Middle frontal gyrus (tissue), 1 donor: ENCODE results near the gene CLEC19A.

Source experiments
- DNase-seq: peaks from one replicate; pipeline ENCODE4 v3.0.0-alpha.2; 2015; ENCODE audit warnings: low spot score; ENCODE audit errors: extremely low spot score

CLEC19A gene

DNA sequence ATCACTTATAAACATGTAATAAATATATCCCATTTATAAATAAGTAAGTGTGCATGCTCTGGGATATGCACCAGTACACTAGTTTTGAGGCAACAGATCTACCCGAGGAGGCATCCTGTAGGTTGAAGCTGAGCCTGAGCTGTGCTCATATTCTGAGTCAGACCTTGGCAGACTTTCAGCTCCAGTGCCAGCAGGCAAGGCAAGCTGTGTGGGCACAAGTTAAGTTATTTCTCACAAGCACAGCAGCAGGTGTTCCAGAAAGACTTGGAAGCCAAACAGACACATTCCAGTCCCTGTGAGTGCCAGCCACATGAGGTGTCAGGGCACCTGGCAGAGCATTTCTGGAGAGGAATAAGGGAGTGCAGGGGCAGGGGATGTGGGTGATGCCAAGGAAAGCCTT lies 1.3 kb upstream of the CLEC19A start:
- DNase-seq = peak; percentile 78

DNA sequence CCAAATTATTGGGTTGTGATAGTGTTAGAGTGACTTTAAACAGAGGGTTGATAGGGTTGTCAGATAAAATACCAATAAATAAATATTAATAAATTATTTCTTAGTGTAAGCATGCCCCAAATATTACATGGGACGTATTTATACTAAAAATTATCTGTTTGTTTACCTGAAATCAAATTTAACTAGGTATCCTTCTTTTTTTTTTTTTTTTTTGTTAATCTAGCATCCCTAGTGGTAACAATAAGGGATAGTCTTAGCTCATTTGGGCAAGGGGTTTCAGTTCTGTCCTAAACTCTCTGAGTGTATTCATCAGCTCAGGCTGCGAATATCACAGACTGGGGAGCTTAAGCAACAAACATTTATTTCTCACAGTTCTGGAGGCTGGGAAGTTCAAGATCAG lies 1.3 kb downstream of the CLEC19A start:
- no peak for DNase-seq

DNA sequence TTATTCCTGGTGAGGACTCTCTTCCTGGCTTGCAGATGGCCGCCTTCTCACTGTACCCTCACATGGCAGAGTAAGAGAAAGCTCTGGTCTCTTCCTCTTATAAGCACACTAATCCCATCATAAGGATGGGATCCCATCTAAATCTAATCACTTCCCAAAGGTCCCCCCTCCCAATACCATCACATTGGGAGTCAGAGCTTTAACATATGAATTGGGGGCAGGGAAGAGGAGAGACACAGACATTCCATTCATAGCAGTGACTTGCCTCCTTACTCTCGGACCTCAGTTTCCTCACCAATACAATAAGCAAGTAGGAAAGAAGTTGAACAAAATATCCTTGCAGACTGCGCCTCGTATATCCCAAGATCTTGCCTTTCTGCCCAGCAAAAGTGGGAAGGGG lies 1.7 kb downstream of the CLEC19A start:
- DNase-seq = no peak

DNA sequence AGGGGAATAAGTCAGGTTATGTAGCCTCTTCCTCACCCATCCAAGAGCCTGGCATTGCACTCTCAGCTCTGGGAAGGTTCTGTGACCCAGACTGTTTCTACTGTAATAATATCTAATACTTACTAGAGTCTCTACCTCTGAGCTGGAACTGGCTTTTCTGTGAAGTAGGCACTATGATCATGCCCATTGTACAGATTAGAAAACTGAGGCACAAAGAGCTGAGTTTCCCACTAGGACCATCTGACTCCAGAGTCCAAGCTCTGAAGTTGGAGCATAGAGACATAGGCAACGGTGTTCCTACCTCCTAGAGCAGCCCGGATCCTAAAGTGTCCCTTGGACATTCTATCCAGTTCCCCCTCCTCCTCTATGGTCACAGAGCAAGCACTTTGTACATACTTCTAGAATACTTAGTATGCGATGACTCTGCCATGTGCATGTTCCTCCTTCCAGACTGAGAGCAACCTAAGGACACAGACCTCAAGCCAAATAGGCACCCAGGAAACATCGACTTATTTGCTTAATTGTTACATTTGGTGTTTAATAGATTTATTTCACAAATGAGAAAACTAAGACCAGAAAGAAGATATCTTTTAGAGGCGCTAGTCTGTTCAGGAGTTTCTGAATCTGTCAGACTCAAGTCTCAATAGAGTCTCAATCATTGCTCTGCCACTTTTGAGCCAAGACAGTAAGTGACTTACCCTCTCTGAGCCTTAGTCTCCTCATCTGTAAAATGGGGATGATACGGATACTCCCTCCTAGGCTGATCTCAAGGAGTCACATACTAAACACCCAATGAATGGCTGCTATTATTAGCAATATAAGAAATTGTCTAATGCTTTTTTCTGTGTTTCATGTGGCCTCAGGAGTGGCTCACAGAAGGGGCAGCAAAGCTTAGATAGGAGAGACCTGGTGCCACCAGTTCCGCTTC lies 3.6 kb downstream of the CLEC19A start:
- no peak for DNase-seq

DNA sequence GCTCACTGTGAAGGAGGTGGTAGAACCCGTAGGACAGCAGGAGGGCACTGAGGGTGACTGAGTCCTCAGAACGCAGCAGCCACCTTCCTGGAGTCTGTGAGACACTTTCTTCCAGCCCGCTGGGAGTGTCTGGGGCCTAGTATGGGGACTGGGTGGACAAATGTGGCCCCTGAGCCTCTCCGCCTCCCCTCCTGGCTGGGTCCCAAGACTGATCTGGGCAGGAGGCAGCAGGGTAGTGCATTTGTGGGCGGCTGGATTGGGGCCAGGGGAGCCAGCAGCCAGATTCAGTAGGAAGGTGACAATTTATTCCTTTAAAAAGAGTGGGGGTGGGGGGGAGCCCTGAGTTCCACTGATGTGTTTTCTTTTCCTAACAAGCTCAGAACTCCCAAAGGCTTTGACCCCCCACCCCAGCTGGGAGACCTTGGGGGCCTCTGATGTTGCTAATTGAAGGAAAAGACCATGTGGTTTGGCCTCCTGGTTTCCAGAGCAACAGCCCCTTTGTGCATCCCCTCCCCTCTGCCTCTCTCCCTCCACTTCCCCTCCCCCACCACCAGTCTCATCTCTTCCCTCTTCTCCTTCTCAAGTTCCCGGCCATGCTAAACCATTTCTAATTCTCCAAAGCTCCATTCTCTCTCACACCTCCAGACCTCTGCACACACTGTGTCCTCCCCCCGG lies 4.4 kb downstream of the CLEC19A start:
- DNase-seq = no peak

DNA sequence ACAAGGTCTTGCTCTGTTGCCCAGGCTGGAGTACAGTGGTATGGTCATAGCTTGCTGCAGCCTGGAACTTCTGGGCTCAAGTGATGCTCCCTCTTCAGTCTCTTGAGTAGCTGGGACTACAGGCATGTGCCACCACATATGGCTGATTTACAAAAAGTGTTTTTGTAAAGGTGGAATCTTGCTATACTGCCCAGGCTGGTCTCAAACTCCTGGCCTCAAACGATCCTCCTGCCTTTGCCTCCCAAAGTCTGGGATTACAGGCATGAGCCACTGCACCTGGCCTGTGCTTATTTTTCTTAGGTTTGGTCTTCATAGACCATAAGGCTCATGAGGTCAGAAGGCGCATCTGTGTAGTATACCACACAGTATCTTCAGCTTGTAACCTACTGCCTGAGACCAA lies 5.3 kb downstream of the CLEC19A start:
- DNase-seq = no peak

DNA sequence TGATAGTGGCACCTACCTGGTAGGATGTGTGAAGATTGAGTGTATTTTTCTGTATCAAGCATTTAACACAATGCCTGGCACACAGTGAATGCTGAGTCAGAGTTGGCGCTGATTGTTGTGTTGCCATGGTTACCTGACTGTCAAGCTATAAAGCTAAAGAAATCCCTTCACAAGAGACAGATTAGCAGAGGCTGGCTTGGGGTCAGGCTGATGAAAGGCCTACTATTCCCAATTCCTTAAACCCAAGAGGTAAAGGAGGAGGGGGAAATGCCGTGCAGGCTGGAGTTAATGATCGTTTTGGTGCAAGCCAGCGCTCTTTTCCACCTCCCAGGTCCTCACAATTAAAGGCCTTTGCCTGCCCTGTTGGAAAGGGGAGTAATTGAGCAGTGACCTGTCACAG lies 5.9 kb downstream of the CLEC19A start:
- DNase-seq = peak; percentile 38

DNA sequence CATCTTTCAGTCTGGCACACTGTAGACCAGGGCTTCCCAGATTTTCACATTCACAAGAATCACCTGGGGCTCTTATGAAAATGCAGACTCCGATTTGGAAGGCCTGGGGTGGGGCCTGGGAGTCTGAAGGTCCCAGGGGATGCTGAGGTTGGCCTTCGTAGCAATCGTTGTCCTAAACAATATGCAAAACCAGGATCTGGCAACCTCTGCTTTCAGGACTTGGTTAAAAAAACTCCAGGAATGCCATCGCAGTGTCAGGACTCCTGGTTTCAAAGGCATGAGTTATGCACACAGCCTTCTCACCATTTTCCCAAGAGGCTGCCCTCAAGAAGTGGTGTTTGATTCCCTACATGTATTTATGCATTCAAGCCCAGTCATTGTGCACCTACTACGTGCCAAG lies 6.7 kb downstream of the CLEC19A start:
- no peak for DNase-seq

DNA sequence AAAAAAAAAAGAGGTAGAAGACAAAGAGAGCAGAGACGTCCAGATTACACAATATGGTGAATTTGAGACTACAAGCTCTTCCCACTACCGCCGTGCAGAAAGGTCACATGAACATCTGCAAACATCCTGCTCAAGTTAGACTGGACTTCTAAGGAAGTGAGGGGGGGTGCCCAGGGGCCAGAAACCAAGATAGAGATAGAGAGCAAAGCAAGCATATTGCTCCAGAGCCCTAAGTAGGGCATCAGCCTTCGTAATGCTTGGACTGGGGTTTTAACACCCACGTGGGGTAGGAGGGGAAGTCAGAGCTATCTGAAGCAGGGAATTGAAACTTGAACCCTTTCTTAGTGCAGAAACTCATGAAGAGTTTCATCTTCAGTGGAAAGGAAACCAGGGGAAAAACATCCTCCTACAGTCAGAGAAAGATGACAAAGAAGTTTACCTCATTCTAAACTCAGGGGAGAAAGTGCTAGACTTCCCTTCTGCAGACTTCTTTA lies 8.7 kb downstream of the CLEC19A start:
- DNase-seq = no peak

DNA sequence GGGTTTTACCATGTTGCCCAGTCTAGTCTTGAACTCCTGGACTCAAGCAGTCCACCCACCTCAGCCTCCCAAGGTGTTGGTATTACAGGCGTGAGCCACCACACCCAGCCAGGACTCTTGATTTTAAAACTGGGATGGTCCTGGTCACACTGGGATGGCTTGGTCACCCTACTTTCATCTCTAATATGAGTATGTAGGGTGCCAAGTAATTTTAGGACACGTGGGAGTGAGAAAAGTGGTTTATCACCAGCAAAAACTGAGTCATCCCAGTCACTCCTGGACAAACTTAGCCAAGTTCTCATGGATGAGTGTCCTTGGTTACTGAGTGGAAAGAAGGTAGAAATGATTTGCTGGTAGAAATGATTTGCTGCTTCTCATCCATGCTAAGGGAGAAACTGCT lies 9.9 kb downstream of the CLEC19A start:
- DNase-seq = no peak

DNA sequence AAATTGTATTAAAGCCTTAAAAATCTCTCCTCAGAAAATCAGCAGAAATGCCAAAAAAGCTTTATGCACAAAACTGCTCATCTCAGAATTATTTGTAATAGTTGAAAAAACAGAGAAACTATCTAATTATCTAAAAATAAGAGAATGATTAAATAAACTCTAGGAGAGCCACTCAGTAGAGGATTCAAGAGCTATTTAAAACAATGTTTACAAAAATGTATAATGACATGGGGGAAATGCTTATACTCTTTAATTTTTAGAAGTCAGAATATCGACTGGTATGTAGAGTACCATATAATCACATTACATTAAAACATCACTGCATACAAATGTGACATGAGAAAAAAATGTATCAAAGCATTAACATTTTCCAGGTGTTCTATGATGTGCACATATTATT lies 11.9 kb downstream of the CLEC19A start:
- DNase-seq = no peak

DNA sequence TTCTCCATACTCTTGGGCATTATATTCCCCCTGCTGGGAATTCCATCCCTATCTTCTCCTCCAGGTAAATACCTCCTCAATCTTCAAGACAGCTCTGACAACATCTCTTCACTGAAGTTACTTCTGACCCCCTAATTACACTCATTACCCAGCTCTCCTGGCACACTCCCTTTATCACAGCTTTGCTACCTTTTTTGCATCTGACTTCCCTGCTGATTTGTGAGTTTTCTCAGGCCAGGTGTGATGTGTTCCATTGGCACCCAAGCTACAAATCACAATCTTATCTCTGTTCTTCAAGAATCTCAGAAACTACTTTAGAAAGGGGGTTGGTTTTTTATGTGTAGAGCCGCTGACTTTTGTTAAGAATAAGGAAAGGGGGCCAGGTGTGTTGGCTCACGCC lies 14.0 kb downstream of the CLEC19A start:
- no peak for DNase-seq

DNA sequence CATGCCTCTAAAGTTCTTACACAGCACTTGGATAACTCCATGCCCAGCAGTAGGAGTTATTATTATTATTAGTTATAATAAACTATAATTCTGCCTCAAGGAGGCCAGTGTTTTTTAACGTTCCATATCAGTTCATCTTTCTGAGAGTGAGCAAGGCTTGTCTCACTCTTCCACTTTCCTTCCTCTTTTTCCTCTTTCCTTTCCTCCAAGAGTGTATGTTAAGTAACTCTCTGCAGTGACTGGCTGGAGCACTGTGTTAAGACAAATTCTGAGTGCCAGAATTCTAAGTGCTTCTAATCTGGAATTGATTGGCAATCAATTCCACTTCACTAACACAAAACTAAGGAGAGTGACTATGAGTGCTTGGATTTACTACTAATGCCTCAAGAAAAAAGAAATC lies 16.4 kb downstream of the CLEC19A start:
- no peak for DNase-seq

DNA sequence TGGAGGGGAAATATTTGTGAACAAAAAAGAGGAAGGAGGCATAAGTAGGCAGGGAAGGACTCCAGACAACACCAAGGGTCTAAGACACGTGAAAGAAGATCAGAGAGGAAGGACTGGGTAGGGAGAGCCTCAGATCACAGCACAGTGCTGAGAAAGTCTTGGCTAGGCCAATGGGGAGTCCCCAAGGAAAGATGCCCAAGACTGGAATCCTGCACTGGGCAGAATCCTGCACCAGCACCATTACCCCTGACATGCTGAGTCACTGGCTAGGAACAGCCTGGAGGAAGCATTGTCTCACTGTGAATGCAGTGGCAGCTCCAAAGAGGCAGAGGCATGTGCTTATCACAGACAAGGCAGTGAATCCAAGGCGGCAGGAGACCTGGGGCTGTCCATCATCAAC lies 19.2 kb downstream of the CLEC19A start:
- DNase-seq = no peak

DNA sequence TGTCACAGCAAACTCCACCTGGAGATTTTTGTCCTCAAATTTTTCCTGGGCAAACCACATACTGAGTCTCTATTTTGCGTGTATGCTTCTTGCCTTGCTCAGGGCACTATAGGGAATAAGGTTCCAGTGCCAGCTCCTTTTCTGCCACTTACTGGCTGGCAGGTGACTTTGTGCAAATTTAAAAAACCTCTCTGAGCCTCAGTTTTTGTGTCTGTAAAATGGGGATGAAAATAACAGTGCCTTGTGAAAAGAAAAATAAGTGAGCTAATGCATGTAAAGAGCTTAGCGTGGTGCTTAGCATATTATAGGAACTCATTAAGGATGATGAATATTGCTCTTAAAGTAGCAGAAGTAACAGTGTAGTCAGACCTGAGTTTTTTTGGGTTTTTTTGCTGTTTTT lies 19.9 kb downstream of the CLEC19A start:
- DNase-seq = no peak

DNA sequence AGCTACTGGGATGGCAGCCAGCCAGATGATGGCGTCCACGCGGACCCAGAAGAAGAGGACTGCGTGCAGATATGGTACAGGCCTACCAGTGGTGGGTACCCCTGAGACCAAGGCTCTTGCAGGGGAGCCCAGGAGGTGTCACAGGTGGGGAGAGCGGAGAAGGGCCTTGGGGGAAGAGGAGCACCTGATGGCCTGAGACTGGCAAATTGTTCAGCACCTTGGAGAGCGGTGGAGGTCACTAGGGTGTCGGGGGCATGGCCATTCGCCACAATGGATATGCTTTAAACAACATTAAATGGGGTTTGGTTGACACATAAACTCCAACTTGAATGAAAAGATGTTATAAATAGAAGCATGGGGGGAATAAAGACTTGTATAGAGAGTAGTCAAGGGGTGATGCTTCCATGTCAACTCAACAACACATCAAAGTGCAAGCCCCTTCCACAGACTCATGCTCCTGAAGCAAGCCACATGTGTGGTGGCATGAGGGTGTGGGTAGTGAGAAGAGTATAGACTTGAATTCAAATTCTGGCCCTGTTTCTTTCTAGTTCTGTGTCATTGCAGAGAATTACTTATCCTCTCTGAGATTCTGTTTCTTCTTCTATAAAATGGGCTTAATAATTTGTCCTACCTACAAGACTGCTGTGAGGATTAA lies 22.2 kb downstream of the CLEC19A start:
- no peak for DNase-seq

DNA sequence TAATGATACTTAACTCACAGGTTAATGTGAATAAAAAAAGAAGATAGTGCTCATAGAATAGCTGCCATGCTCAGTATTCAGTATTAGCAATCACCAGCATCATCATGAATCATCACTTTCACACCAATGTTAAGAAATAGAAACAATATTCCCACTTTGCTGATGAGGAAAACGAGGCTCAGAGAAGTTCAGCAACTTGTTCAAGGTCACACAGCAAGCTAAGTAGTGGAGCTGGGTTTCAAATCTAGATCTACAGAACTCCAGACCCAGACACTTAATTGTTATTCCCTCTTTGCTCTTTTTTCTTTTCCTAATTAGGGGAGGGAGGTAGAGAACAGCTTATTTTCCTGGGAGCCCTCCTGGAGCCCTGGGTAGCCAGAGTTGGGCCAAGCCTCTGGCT lies 22.9 kb downstream of the CLEC19A start:
- no peak for DNase-seq

DNA sequence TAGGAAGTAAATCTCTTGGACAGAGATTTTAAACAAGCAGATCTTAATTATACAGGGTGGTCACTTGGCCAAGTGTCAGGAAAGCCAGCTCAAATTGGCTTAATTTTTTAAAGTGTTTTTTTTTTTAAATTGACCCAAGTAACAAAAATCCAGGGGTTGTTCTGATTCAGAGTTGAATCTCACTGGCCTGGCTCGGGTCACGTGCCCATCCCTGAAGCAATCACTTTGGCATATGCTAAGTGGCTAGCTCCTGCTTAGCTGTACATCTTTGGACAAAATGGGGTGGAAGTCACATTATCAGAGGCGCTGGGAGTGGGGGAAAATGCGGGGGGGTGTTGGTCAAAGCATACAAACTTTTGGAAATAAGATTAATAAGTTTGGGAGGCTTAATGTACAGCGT lies 23.6 kb downstream of the CLEC19A start:
- no peak for DNase-seq

DNA sequence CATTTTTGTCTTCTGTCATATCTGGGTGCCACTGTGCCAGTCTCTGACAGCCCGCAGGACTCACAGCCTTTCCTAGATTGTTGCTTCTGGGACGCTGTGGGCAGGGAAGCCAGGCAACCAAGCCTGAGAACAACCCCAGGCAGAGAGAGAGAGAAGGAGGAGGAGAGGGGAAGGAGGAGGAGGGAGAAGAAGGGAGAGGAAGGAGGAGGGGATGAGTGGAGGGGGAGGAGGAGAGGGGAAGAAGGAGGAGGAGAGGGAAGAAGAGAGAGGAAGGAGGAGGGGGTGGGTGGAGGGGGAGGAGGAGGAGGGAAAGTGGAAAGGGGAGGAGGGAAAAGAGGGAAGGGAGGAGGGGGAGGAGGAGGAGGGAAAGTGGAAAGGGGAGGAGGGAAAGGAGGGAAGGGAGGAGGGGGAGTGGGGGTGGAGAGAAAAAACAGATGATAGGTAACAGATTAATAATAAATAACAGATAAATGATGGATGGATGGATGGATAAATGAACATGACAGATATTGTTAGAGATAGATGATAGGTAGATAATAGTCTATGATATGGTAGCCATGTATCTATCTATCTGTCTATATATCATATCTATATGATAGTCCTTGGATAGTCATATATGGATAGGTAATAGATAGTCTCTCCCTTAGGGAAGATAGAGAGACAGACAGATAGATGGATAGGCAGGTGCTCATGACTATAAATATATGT lies 29.3 kb downstream of the CLEC19A start:
- no peak for DNase-seq

DNA sequence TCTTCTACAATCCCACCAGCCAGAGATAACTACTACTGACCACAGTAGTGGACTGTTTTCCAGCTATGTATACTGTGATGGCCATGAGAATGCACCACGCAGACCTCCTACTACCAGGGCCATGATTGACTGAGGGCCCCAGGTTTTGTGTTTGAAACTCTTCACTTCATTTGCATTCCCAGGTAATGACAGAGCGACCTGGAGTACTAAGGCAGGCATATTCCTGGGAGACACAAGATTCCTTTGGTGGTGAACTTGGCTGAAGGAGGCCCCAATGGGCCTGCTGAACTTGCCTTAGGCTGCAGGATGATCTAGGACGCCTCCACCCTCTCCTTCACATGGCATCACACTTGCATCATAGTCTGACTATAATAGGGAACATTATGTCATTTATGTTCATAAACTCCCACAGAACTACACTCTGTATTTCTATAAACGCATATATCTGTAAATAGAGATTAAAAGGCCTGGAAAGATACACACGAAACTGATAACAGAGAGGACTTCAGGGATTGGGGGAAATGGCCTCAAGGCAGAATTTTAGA lies 30.4 kb downstream of the CLEC19A start:
- no peak for DNase-seq

DNA sequence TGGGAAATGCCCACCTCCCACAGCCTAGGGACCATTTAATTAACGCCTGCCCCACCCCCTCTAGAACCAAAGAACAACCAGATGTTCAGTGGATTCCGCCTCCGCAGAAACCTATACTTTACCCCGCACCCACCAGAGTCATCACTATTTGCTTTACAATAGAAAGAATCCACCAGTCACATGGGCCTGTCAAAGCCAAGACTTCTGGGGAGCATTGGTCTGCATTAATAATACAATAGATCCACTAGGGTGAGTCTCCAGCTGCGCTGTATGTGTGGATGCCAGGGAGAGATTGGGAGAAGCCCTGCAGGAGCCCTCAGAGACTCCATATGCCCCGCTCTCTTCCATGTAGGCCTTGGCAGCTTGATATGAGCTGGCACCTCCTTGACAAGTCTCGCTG lies 31.3 kb downstream of the CLEC19A start:
- DNase-seq = no peak
